RCC 7860 (cell line): ENCODE data around the gene NDOR1.
"Not testable (repeated sequence)": the region's sequence is repeated elsewhere in the genome, so short reads cannot be mapped to it uniquely, and the experiment has no call there.

Experiments
- DNase-seq: peaks from one replicate; pipeline ENCODE4 v3.0.0-alpha.2; 2015; ENCODE audit warnings: low spot score
- FAIRE-seq: peaks from 2 replicates; lab custom pipeline; 2012; peaks lifted over from hg19 to GRCh38; lab: Jason Lieb, UNC

The NDOR1 gene

DNA sequence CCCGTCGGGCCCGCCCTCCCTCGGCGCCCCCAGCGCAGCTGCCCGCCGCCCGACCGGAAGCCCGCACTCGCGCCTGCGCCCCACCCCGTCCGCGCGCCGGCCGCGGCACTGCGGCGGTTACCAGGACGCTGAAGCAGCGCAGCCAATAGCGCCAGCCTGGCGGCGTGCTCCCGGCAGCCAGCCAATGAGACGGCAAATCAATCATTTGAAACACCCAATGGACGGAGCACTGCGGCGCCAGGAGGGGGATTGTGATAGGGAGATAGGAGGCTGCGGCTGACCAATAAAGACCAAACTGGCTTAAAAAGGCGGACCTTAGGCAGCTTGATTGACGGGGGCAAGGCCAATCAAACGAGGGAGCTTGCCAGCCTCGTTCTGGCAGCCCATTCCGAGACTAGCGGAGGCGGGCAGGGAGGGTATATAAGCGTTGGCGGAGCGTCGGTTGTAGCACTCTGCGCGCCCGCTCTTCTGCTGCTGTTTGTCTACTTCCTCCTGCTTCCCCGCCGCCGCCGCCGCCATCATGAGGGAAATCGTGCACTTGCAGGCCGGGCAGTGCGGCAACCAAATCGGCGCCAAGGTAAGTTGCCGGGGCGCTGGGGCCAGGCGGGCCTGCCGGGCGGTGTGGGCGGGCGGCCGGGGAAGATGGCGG, 35.5 kb downstream of the NDOR1 start, which contains the start of gene TUBB4B:
TUBB4B (plus strand) TSS at position 447 of the 649 bp plus-strand sequence; CDS start at position 521, 74 bp downstream.
- DNase-seq (peak; percentile 100), FAIRE-seq (peak; percentile 94)

DNA sequence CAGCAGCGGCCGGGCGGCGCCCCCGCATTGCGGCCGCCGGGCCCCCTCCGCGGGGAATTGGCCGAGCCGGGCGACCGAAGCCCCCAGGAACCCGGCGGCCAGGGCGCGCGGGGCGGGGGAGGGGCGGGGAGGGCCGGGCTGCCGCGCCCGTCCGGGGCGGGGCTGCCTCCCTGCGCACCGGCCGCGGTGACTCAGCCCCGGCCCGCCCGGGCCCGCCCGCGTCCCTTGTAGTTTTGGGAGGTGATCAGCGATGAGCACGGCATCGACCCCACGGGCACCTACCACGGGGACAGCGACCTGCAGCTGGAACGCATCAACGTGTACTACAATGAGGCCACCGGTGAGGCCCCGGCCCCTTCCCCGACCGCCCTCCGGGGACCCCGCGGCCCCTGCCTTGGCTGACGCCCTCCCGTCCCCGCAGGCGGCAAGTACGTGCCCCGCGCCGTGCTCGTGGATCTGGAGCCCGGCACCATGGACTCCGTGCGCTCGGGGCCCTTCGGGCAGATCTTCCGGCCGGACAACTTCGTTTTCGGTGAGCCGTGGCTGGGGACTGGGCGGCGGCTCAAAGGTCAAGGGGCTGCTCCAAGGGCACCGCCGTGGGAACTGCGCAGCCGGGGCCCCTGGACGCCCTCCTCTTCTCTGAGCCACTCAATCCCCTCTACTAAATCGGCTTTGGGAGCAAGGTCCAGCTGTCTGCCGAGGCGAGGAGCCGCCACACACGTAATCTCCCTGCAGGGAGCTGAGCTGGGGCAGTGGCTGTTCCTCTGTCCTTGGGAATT, 36.2 kb downstream of the NDOR1 start:
- FAIRE-seq, result no peak
- no peak for DNase-seq

GRCh38 chr9:137242269-137243203, 37.0 kb downstream of the NDOR1 start:
- FAIRE-seq, result no peak
- no peak for DNase-seq

DNA sequence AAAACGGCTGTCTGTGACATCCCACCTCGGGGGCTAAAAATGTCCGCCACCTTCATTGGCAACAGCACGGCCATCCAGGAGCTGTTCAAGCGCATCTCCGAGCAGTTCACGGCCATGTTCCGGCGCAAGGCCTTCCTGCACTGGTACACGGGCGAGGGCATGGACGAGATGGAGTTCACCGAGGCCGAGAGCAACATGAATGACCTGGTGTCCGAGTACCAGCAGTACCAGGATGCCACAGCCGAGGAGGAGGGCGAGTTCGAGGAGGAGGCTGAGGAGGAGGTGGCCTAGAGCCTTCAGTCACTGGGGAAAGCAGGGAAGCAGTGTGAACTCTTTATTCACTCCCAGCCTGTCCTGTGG, 37.7 kb downstream of the NDOR1 start:
- not testable (repeated sequence) for DNase-seq, FAIRE-seq

DNA sequence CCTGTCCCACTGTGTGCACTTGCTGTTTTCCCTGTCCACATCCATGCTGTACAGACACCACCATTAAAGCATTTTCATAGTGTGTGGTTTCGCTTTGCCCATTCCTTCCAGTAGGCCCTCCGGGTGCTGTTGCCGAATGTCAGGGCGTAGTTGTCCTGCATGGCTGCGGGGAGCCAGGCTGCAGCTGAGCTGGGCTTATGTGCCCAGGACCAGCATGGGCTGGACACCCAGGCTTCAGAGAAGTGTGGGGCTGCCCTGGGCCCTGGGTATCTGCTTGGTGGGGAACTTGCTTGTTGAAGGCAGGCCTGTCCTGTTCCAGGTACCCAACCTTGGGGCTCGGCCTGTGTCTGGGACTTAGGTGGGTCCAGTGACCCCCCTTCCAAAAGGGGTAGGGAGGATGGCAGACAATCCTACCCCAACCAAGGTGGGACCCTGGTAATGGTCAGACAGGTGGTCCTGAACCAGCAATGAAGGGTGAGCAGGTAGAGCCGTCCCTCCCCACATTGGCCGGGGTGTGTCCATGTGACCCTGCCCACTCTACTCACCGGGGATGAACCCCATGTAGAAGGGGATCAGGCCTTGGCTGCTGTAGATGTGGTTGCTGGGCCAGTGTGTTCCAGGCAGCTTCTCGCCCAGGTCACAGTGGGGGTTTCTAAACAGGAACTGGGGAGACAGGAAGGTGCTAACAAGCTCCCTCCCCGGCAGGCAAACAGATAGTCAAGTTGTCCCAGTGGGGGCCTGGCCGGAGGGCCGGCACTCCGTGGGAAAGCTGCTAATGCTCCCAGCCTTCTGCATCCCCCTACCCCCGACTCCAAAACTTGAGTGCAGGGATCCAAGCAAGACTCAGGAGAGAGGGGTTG, 38.4 kb downstream of the NDOR1 start:
- DNase-seq (peak; percentile 16), FAIRE-seq (no peak)

- DNase-seq, result no peak
- no peak for FAIRE-seq
Observed at GRCh38 chr9:137244486-137245449, 39.3 kb downstream of the NDOR1 start.

- FAIRE-seq, result no peak
- no peak for DNase-seq
Observed at GRCh38 chr9:137245450-137246421, 40.2 kb downstream of the NDOR1 start.

- FAIRE-seq (no peak), DNase-seq (no peak)
Observed at GRCh38 chr9:137247135-137247915, 41.8 kb downstream of the NDOR1 start.

GRCh38 chr9:137247916-137248175, 42.3 kb downstream of the NDOR1 start:
- DNase-seq, result no peak
- FAIRE-seq, result no peak

DNA sequence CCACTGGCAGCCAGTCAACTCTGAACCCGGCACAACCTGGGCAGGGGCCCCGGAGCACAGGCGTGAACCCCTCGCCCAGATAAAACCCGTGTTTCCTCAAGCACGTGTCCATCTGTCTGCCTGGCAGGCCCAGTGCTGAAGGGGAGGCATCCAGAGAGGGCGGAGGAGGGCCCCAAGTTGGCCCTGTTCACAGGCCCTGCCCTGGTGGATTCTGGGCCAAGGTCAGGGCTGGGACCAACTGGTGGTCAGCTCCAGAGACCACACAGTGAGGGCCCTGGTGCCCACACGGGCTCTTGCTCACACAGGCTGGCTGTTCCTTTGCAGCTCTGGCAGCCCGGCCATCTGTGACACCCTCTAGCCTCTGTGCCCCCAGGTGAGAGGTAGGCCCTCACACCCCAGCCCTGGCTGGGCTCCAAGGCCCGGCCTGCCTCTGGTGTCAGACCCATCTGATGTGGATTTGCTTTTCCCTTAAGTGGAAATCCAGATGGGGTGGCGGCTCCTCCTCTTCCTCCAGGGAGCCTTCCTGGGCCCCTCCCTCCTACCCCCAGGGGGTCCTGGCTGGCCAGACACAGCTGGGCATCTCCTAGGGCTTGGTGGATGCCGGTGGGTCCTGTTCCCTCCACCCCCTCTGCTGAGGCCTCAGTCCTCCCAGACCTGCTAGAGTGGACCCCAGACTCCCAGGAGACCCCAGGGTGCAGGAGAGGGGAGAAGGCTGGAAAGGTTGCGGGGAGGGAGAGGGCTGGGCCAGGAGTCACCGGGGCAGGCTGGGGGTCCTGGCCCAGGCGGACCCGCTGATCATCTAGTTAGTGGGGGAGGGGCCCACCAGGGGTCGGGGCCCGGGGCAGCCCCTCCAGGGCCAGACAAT, 45.1 kb downstream of the NDOR1 start:
- DNase-seq (no peak), FAIRE-seq (no peak)

DNA sequence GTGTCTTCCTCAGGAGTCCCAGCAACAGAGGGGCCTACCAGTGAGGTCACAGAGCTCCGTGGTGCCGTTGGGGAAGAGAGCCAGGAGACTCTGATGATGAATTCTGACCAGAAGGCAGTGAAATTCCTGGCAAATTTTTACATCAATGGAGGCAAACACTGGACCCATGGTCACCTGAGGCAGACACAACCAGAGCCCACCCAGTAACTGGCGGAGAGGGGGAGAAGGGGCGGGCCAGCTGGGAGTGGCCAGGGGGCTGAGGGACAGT, 45.6 kb downstream of the NDOR1 start, which contains the start of gene STPG3:
STPG3 (plus strand) TSS at position 93 of the 268 bp plus-strand sequence; CDS start at position 94, 1 bp downstream.
- DNase-seq, result no peak
- no peak for FAIRE-seq

GRCh38 chr9:137251490-137252268, 46.2 kb downstream of the NDOR1 start:
- no peak for DNase-seq

DNA sequence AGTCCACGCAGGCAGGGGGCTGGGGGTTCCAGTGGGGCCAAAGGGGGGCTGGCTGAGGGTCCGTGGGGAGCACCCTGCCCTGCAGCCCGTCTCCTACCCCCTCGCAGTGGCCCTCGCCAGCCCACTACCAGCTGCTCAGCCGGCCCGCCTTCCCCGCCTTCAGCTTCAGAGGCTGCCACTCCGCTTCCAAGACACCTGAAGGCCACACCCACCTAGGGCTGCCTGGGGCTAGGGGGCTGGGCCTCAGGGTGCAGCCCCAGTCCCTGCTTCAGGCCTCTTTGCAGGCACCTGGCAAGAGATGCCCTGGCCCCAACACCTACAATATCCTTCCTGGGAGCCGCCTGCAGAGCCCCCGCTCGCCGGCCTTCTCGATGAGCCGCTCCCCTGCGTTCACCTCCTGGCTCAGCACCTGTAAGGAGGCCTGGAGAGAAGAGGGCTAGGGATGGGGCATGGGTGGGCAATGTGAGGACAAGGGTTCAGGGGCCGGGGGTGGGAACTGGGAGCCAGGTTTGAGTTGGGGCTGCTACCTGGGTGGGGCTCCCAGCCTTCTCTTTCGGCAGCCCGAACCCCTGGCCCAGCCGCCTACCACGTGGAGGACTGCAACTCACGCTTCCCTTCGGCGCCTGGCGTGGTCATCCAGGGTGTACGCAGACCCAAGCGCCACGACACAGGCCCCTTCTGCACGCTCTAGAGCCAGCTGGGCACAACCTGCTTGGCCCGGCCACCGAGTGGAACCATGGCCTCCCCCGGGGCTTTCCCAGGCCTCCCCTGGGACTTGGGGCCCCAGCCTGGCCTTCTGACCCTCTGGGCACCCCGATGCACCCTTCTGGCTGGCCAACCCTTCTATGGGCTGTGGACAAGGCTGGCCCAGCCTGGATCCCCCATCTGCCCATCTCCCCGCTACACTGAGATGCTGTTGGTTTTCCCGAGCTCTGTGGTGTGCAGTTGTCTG, 47.3 kb downstream of the NDOR1 start:
- FAIRE-seq, result no peak
- DNase-seq, result no peak

More at GRCh38 chr9:137251490-137252268, 46.2 kb downstream of the NDOR1 start:
- FAIRE-seq, result no peak

GRCh38 chr9:137253717-137254623, 48.5 kb downstream of the NDOR1 start:
- DNase-seq (peak; percentile 9), FAIRE-seq (no peak)
